22Rv1 (cell line): ENCODE measurements around the gene CKLF.
A peak's percentile ranks its signal among the peaks of the same experiment; 100 is the strongest.

Source experiments
- H3K27ac ChIP-seq: fragments of 450-650 bp; 2 replicates; pipeline ENCODE4 v1.5.1; 2017
- CTCF ChIP-seq: fragments of 450-650 bp; IDR thresholded peaks from 2 replicates; pipeline ENCODE4 v1.5.1; 2017; ENCODE audit warnings: mild to moderate bottlenecking
- ZFX ChIP-seq: fragments of 450-650 bp; IDR thresholded peaks from 2 replicates; pipeline ENCODE4 v1.6.1; 2017; ENCODE audit warnings: antibody characterized with exemption, borderline replicate concordance

The CKLF gene

GRCh38 chr16:66552286-66553177 lies at the start of gene CKLF:
TSS of gene CKLF (plus strand) at chr16:66552576. CDS start at chr16:66552716, 140 bp downstream.
- TF ChIP-seq CTCF (no peak), ZFX (no peak)
- peak within 1 kb of the TSS; percentile 91 for H3K27ac ChIP-seq

GRCh38 chr16:66503030-66503429 lies 49.3 kb upstream of the CKLF start:
- H3K27ac ChIP-seq: no peak overlapping the region
- TF ChIP-seq CTCF (no peak), ZFX (no peak)

DNA sequence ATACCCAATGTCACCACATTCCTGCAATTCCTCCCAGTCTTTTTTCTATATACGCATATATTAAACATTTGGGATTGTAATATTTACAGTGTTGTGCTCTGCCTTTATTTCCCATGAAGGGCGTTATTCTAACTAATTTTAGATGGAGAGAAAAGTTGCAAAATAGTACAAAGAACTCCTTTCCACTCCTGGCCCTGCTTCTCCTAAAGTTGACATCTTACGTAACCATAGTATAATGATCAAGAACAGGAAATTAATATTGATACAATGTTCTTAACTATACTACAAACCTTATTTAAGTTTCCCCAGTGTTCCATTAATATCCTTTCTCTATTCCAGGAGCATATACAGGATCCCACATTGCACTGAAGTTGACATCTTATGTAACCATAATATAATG lies 48.8 kb upstream of the CKLF start:
- no peak overlapping the region for H3K27ac ChIP-seq
- TF ChIP-seq ZFX: no peak
- TF ChIP-seq CTCF: no peak

GRCh38 chr16:66507731-66508239 lies 44.6 kb upstream of the CKLF start:
- TF ChIP-seq ZFX (no peak), CTCF (no peak)
- peak overlapping the region; percentile 77 for H3K27ac ChIP-seq

DNA sequence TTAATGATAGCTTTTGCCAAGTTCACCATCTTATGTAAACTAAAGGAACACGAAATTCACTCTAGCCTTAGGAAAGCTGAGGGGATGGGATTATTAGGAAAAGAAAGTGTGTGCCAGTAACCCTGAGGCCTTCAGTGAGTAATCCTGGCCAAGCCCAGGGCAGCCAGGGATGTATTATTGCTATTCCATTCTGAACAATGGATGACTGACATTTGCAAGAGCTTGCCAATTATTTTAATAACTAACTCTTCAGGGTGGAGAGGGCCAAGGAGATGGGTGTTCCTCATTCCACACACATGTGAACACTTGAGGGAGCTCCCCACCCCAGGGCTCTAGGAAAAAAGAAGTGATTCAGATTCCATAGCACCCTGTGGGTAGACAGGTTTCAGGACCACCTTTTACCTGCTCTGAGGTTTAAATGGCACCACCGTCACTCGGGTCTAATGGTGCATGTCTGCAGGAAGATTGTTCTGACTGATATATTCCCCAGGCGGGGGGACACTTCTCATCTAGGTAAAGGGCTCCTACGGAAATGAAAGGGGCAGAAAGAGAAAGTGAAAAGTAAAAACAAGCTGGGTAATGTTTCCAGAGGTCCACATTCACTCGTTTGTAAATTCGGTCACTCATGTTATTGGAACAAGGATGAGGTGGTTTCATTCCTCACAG lies 44.0 kb upstream of the CKLF start:
- peak overlapping the region; percentile 77 for H3K27ac ChIP-seq
- TF ChIP-seq CTCF: no peak
- TF ChIP-seq ZFX: no peak

- H3K27ac ChIP-seq: peak overlapping the region; percentile 77
- TF ChIP-seq CTCF: no peak
- TF ChIP-seq ZFX: no peak
Observed at GRCh38 chr16:66508914-66509496, 43.4 kb upstream of the CKLF start.
